ENCODE measurements around the gene XIRP1. TPM values are rescaled to one million over a fixed set of nuclear protein-coding genes. Genes with fewer than 3 reads are reported as not detected.

Gene XIRP1
- total and polyA plus RNA-seq, 2 experiments from 2014 or later: not detected

DNA sequence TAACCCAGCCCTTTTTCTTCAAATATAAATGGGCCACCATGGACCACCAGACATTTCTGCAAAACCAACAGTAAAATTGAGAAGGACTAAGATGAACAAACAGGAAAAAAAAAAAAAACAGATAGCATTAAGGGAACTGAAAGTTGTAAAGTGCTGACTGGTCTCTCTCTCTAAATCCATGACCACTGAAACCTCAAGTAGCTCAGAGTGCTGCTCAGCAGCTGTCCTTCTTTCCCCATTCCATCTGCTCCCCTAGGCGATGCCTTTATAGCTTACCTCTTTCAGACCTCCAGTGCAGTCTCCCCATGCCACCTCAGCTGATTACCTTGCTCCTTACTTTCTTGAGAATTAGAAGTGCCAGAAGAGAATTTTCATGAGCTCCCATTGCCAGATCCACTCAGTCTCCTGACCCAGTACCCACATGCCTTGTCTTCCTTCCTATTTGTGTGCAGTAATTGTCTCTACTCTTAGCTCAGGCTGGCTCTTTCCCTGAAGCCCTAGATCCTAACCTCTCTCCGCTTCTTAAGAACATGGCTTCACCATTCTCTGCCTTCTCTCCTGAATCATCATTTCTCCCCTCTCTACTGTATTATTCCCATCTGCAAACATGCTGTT, 23.9 kb upstream of the XIRP1 start:
- ATAC-seq: no peak
- H3K27me3 ChIP-seq (ENCODE audit: insufficient read depth): no peaks in the 10 kb centered on the region; the same call in 1 of the 2 replicates
- Mint-ChIP-seq H3K9me3 (no peaks in the 10 kb centered on the region; the same call in 2 of the 3 replicates), H3K36me3 (ENCODE audit: low read depth) (no peaks in the 10 kb centered on the region), H3K27me3 (ENCODE audit: insufficient read depth, low read depth, poor library complexity) (peaks cover 2% of the 10 kb centered on the region), H3K27ac (no peak overlapping the region), H3K4me3 (no peak overlapping the region), H3K4me1 (peaks cover 6% of the 10 kb centered on the region)
- H2AFZ ChIP-seq: peak overlapping the region; percentile 80; the same call in 1 of the 2 replicates
- no peak overlapping the region for H3K4me2 ChIP-seq
- H3K4me3 ChIP-seq: no peak overlapping the region
- peaks cover 10% of the 10 kb centered on the region; the same call in 1 of the 2 replicates for H3K4me1 ChIP-seq (ENCODE audit: insufficient read depth)
- no peak for TF ChIP-seq JUNB (IDR thresholded peaks at IDR 0.05; ENCODE audit: unreplicated experiment)
- no peak for TF ChIP-seq ZNF114 (CRISPR knock-in tag; IDR thresholded peaks at IDR 0.05)
- no peak for TF ChIP-seq ZNF331 (CRISPR knock-in tag; IDR thresholded peaks at IDR 0.05; ENCODE audit: low read depth)
- no peak for TF ChIP-seq STAT1 (IDR thresholded peaks at IDR 0.05; ENCODE audit: unreplicated experiment)
- TF ChIP-seq EZH2 (IDR thresholded peaks at IDR 0.05; ENCODE audit: low read depth, unreplicated experiment): no peak
- TF ChIP-seq, protein P1, sequence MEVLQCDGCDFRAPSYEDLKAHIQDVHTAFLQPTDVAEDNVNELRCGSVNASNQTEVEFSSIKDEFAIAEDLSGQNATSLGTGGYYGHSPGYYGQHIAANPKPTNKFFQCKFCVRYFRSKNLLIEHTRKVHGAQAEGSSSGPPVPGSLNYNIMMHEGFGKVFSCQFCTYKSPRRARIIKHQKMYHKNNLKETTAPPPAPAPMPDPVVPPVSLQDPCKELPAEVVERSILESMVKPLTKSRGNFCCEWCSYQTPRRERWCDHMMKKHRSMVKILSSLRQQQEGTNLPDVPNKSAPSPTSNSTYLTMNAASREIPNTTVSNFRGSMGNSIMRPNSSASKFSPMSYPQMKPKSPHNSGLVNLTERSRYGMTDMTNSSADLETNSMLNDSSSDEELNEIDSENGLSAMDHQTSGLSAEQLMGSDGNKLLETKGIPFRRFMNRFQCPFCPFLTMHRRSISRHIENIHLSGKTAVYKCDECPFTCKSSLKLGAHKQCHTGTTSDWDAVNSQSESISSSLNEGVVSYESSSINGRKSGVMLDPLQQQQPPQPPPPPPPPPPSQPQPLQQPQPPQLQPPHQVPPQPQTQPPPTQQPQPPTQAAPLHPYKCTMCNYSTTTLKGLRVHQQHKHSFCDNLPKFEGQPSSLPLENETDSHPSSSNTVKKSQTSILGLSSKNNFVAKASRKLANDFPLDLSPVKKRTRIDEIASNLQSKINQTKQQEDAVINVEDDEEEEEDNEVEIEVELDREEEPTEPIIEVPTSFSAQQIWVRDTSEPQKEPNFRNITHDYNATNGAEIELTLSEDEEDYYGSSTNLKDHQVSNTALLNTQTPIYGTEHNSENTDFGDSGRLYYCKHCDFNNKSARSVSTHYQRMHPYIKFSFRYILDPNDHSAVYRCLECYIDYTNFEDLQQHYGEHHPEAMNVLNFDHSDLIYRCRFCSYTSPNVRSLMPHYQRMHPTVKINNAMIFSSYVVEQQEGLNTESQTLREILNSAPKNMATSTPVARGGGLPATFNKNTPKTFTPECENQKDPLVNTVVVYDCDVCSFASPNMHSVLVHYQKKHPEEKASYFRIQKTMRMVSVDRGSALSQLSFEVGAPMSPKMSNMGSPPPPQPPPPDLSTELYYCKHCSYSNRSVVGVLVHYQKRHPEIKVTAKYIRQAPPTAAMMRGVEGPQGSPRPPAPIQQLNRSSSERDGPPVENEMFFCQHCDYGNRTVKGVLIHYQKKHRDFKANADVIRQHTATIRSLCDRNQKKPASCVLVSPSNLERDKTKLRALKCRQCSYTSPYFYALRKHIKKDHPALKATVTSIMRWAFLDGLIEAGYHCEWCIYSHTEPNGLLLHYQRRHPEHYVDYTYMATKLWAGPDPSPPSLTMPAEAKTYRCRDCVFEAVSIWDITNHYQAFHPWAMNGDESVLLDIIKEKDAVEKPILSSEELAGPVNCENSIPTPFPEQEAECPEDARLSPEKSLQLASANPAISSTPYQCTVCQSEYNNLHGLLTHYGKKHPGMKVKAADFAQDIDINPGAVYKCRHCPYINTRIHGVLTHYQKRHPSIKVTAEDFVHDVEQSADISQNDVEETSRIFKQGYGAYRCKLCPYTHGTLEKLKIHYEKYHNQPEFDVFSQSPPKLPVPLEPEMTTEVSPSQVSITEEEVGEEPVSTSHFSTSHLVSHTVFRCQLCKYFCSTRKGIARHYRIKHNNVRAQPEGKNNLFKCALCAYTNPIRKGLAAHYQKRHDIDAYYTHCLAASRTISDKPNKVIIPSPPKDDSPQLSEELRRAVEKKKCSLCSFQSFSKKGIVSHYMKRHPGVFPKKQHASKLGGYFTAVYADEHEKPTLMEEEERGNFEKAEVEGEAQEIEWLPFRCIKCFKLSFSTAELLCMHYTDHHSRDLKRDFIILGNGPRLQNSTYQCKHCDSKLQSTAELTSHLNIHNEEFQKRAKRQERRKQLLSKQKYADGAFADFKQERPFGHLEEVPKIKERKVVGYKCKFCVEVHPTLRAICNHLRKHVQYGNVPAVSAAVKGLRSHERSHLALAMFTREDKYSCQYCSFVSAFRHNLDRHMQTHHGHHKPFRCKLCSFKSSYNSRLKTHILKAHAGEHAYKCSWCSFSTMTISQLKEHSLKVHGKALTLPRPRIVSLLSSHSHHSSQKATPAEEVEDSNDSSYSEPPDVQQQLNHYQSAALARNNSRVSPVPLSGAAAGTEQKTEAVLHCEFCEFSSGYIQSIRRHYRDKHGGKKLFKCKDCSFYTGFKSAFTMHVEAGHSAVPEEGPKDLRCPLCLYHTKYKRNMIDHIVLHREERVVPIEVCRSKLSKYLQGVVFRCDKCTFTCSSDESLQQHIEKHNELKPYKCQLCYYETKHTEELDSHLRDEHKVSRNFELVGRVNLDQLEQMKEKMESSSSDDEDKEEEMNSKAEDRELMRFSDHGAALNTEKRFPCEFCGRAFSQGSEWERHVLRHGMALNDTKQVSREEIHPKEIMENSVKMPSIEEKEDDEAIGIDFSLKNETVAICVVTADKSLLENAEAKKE (CRISPR knock-in tag; IDR thresholded peaks at IDR 0.05): no peak
- no peak for TF ChIP-seq CREB1 (CRISPR knock-in tag; IDR thresholded peaks at IDR 0.05; ENCODE audit: low read depth)
- TF ChIP-seq, protein P2, sequence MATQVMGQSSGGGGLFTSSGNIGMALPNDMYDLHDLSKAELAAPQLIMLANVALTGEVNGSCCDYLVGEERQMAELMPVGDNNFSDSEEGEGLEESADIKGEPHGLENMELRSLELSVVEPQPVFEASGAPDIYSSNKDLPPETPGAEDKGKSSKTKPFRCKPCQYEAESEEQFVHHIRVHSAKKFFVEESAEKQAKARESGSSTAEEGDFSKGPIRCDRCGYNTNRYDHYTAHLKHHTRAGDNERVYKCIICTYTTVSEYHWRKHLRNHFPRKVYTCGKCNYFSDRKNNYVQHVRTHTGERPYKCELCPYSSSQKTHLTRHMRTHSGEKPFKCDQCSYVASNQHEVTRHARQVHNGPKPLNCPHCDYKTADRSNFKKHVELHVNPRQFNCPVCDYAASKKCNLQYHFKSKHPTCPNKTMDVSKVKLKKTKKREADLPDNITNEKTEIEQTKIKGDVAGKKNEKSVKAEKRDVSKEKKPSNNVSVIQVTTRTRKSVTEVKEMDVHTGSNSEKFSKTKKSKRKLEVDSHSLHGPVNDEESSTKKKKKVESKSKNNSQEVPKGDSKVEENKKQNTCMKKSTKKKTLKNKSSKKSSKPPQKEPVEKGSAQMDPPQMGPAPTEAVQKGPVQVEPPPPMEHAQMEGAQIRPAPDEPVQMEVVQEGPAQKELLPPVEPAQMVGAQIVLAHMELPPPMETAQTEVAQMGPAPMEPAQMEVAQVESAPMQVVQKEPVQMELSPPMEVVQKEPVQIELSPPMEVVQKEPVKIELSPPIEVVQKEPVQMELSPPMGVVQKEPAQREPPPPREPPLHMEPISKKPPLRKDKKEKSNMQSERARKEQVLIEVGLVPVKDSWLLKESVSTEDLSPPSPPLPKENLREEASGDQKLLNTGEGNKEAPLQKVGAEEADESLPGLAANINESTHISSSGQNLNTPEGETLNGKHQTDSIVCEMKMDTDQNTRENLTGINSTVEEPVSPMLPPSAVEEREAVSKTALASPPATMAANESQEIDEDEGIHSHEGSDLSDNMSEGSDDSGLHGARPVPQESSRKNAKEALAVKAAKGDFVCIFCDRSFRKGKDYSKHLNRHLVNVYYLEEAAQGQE (IDR thresholded peaks at IDR 0.05; ENCODE audit: unreplicated experiment): no peak
- TF ChIP-seq, protein P3, sequence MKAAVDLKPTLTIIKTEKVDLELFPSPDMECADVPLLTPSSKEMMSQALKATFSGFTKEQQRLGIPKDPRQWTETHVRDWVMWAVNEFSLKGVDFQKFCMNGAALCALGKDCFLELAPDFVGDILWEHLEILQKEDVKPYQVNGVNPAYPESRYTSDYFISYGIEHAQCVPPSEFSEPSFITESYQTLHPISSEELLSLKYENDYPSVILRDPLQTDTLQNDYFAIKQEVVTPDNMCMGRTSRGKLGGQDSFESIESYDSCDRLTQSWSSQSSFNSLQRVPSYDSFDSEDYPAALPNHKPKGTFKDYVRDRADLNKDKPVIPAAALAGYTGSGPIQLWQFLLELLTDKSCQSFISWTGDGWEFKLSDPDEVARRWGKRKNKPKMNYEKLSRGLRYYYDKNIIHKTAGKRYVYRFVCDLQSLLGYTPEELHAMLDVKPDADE (IDR thresholded peaks at IDR 0.05): no peak
- no peak for TF ChIP-seq POLR2AphosphoS5 (IDR thresholded peaks at IDR 0.05; ENCODE audit: low read depth)
- TF ChIP-seq, protein P4, sequence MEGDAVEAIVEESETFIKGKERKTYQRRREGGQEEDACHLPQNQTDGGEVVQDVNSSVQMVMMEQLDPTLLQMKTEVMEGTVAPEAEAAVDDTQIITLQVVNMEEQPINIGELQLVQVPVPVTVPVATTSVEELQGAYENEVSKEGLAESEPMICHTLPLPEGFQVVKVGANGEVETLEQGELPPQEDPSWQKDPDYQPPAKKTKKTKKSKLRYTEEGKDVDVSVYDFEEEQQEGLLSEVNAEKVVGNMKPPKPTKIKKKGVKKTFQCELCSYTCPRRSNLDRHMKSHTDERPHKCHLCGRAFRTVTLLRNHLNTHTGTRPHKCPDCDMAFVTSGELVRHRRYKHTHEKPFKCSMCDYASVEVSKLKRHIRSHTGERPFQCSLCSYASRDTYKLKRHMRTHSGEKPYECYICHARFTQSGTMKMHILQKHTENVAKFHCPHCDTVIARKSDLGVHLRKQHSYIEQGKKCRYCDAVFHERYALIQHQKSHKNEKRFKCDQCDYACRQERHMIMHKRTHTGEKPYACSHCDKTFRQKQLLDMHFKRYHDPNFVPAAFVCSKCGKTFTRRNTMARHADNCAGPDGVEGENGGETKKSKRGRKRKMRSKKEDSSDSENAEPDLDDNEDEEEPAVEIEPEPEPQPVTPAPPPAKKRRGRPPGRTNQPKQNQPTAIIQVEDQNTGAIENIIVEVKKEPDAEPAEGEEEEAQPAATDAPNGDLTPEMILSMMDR (conservative IDR thresholded peaks at IDR 0.05; ENCODE audit: low read depth in 2 of 2): no peak
- TF ChIP-seq EZH2phosphoT487 (IDR thresholded peaks at IDR 0.05; ENCODE audit: unreplicated experiment): no peak
- TF ChIP-seq NANOG (IDR thresholded peaks at IDR 0.05; ENCODE audit: borderline replicate concordance): no peak
- no peaks in the 10 kb centered on the region for H3F3A ChIP-seq (replicated peaks; ENCODE audit: low read depth)
- peaks cover 7% of the 10 kb centered on the region; the same call in 1 of the 2 replicates for H3K9me2 ChIP-seq (ENCODE audit: insufficient read depth)
- no peaks in the 10 kb centered on the region for H3K79me2 ChIP-seq (replicated peaks; ENCODE audit: insufficient read depth)
- H4K20me1 ChIP-seq (replicated peaks; ENCODE audit: insufficient read depth): no peaks in the 10 kb centered on the region
- H3K27ac ChIP-seq (ENCODE audit: low read depth): no peak overlapping the region
- H3K36me3 ChIP-seq (ENCODE audit: insufficient read depth): no peaks in the 10 kb centered on the region
- DNase-seq (ENCODE audit: low spot score): no peak

Measured in GM23338 (cell line).